Muscle layer of colon (tissue), 2 donors: Measurements from ENCODE around the gene EBF3.

Experiments
- H3K27ac ChIP-seq: one replicate; pipeline ENCODE4 v1.7.0; 2013; ENCODE audit warnings: low read depth, mild to moderate bottlenecking, low read length, moderate library complexity
- H3K27me3 ChIP-seq, 2 donors: one replicate each; pipeline ENCODE4 v1.7.0; 2013; ENCODE audit warnings: low read length in 2 of 2, mild to moderate bottlenecking in 2 of 2; ENCODE audit not compliant: insufficient read depth in 2 of 2, control insufficient read depth in 1 of 2
- H3K36me3 ChIP-seq: one replicate; pipeline ENCODE4 v1.7.0; 2013; ENCODE audit warnings: mild to moderate bottlenecking, low read length; ENCODE audit not compliant: insufficient read depth
- H3K4me1 ChIP-seq: one replicate; pipeline ENCODE4 v1.7.0; 2013; ENCODE audit warnings: mild to moderate bottlenecking, low read length; ENCODE audit not compliant: insufficient read depth
- H3K4me3 ChIP-seq, 2 donors: one replicate each; pipeline ENCODE4 v1.7.0; 2013; ENCODE audit warnings: low read length in 2 of 2, low read depth in 1 of 2, mild to moderate bottlenecking in 1 of 2, moderate library complexity in 1 of 2
- H3K9ac ChIP-seq: one replicate; pipeline ENCODE4 v1.7.0; 2013; ENCODE audit warnings: low read length
- H3K9me3 ChIP-seq: one replicate; pipeline ENCODE4 v1.7.0; 2013; ENCODE audit warnings: mild to moderate bottlenecking, low read length
- donor health status: abdominal sarcoma.
- donor health status: Adenocarcinoma of cecum.

Gene EBF3

DNA sequence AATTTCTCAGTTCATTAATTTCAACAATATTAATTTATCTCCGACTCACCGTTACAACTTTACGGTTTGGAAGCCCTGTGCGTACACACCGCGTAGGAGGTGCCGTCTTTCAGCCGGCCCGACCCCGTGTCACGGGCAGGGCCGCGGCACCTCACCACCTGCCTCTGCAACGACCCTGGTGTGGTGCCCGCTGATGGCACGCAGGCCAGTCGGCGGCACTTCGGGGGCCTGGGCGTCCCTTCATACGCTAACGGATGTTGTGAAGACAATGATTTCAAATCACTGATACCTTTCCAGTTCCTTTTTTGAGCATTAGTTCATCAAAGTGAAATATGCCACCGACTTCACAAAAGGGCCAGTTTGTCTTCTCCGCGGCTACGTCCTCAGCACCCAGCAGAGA lies 125.3 kb downstream of the EBF3 start:
- Histone ChIP-seq H3K36me3 (no peaks in the 10 kb centered on the region), H3K27ac (no peak overlapping the region), H3K4me1 (no peaks in the 10 kb centered on the region), H3K9ac (no peak overlapping the region), H3K4me3 (no peak overlapping the region), H3K27me3 (no peaks in the 10 kb centered on the region), H3K9me3 (no peaks in the 10 kb centered on the region)

GRCh38 chr10:129837909-129838582 lies 126.0 kb downstream of the EBF3 start:
- H3K4me1 ChIP-seq, result no peaks in the 10 kb centered on the region
- no peaks in the 10 kb centered on the region for H3K27me3 ChIP-seq
- no peaks in the 10 kb centered on the region for H3K36me3 ChIP-seq
- H3K9ac ChIP-seq, result no peak overlapping the region
- no peak overlapping the region for H3K27ac ChIP-seq
- no peaks in the 10 kb centered on the region for H3K9me3 ChIP-seq
- no peak overlapping the region for H3K4me3 ChIP-seq

DNA sequence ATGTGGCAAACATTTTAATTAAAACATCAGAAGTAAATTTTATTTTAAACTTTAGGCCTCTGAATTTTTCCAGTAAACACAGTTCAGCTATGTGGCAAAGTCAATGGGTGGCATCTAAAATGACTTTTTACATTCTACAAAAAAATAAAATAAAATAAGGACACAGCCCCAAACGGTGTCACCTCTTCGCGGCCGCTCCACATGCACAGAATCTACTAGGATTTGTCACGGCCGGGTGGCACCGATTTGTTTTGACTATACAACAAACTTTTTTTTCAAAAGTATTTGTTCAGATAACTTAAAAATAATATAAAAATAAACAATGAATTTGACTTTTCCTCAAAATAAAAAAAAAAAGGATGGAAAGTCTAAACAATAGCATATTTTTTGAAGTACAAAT lies 127.8 kb downstream of the EBF3 start:
- Histone ChIP-seq H3K27me3 (no peaks in the 10 kb centered on the region), H3K9me3 (no peaks in the 10 kb centered on the region), H3K36me3 (no peaks in the 10 kb centered on the region), H3K4me3 (no peak overlapping the region), H3K9ac (no peak overlapping the region), H3K4me1 (no peaks in the 10 kb centered on the region), H3K27ac (no peak overlapping the region)

GRCh38 chr10:129833994-129834739 lies 129.9 kb downstream of the EBF3 start:
- Histone ChIP-seq H3K9ac (no peak overlapping the region), H3K27ac (no peak overlapping the region), H3K27me3 (no peaks in the 10 kb centered on the region), H3K36me3 (no peaks in the 10 kb centered on the region), H3K9me3 (no peaks in the 10 kb centered on the region), H3K4me1 (no peaks in the 10 kb centered on the region), H3K4me3 (no peak overlapping the region)

- Histone ChIP-seq H3K9me3 (no peaks in the 10 kb centered on the region), H3K4me3 (no peak overlapping the region), H3K9ac (no peak overlapping the region), H3K4me1 (no peaks in the 10 kb centered on the region), H3K27me3 (no peaks in the 10 kb centered on the region), H3K27ac (no peak overlapping the region), H3K36me3 (no peaks in the 10 kb centered on the region)
These were observed 130.6 kb downstream of the EBF3 start for GRCh38 chr10:129833468-129833950.

GRCh38 chr10:129832573-129833467 lies 131.3 kb downstream of the EBF3 start:
- H3K27ac ChIP-seq, result no peak overlapping the region
- no peaks in the 10 kb centered on the region for H3K4me1 ChIP-seq
- no peak overlapping the region for H3K9ac ChIP-seq

GRCh38 chr10:129831150-129831549 lies 132.9 kb downstream of the EBF3 start:
- H3K9me3 ChIP-seq, result no peaks in the 10 kb centered on the region
- H3K4me3 ChIP-seq, result no peak overlapping the region
- no peak overlapping the region for H3K9ac ChIP-seq
- no peak overlapping the region for H3K27ac ChIP-seq
- no peaks in the 10 kb centered on the region for H3K27me3 ChIP-seq
- no peaks in the 10 kb centered on the region for H3K4me1 ChIP-seq
- no peaks in the 10 kb centered on the region for H3K36me3 ChIP-seq

More at GRCh38 chr10:129832573-129833467, 131.3 kb downstream of the EBF3 start:
- Histone ChIP-seq H3K36me3 (no peaks in the 10 kb centered on the region), H3K27me3 (no peaks in the 10 kb centered on the region), H3K9me3 (no peaks in the 10 kb centered on the region), H3K4me3 (no peak overlapping the region)

DNA sequence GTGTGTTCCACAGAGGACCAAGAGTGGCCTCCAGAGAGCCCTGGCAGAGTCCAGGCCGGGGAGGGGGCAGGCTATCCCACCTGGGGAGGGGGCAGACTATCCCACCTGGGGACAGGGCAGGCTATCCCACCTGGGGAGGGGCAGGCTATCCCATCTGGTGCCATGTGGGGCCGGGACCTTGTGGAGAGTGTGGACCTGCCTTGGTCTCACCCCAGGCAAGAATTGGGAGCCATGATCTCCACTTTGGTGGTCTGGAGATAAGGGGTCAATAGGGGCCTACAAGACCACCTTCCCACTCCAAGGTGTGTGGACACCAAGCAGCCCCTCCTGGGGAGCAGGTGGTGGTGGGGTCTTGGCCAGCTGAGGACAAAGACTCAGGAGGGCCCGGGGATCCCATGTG lies 138.2 kb downstream of the EBF3 start:
- Histone ChIP-seq H3K27me3 (no peaks in the 10 kb centered on the region), H3K9ac (no peak overlapping the region), H3K27ac (no peak overlapping the region), H3K4me3 (no peak overlapping the region), H3K4me1 (no peaks in the 10 kb centered on the region), H3K9me3 (no peaks in the 10 kb centered on the region), H3K36me3 (no peaks in the 10 kb centered on the region)

DNA sequence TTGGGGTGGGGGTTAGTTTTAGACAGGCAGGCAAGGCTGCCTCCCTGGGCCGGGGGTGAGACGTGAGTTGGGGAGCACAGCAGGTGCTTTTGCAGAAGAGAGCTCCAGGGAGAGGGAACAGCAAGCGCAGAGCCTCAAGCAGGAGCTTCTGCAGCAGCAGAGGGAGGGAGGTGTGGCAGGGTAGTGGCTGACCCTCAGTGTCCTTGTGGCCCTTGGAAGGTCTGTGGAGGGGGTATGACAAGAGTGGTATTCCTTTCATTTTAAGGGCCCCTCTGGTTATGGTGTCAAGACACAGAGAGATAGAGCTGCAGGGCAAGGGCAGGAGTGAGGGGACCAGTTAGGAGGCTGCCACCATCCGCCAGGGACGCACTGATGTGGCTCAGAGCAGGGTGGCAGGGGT lies 138.9 kb downstream of the EBF3 start:
- H3K4me1 ChIP-seq, result no peaks in the 10 kb centered on the region
- H3K27me3 ChIP-seq, result no peaks in the 10 kb centered on the region
- no peak overlapping the region for H3K4me3 ChIP-seq
- H3K36me3 ChIP-seq, result no peaks in the 10 kb centered on the region
- no peak overlapping the region for H3K9ac ChIP-seq
- no peaks in the 10 kb centered on the region for H3K9me3 ChIP-seq
- no peak overlapping the region for H3K27ac ChIP-seq

DNA sequence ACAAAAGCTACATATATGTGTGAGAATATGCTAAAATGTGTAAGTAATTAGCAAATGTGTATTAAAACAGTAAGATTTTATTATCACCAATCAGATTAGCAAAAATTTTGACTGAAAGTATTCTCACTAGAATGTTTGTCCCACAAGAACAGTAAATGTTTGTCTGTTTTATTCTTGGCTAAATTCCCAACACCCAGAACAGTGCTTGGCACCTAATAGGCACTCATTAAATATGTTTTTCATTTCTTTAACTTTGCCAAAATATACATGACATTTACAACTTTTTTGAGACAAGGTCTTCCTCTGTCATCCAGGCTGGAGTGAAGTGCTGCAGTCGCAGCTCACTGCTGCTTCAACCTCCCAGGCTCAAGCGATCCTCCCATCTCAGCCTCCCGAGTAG lies 143.6 kb downstream of the EBF3 start:
- H3K4me3 ChIP-seq, result no peak overlapping the region
- no peaks in the 10 kb centered on the region for H3K27me3 ChIP-seq
- H3K9ac ChIP-seq, result no peak overlapping the region
- no peaks in the 10 kb centered on the region for H3K9me3 ChIP-seq
- no peaks in the 10 kb centered on the region for H3K36me3 ChIP-seq
- H3K4me1 ChIP-seq, result no peaks in the 10 kb centered on the region
- no peak overlapping the region for H3K27ac ChIP-seq

DNA sequence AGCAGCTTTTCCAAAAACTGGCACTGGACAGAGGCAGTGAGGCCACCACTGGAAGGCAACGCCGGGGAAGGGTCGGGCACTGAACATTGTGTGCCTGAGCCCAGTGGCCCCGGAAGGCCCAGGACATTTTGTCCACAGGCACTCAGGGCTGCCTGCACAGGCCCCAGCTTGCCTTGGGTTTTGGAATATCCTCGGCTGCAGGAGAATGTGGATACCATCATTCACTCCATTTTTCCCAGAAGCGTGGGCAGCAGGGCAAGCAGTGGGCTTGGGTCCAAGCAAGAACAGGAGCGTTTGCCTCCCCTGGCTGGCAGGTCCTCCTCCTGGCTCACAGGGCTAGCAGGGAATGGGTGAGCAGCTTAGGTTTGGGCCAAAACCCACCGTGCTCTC lies 147.4 kb downstream of the EBF3 start:
- H3K4me3 ChIP-seq, result no peak overlapping the region
- H3K36me3 ChIP-seq, result no peaks in the 10 kb centered on the region
- no peak overlapping the region for H3K9ac ChIP-seq
- H3K9me3 ChIP-seq, result no peaks in the 10 kb centered on the region
- H3K27ac ChIP-seq, result no peak overlapping the region
- H3K4me1 ChIP-seq, result no peaks in the 10 kb centered on the region
- peaks cover 0 to 2% of the 10 kb centered on the region in 2 donors for H3K27me3 ChIP-seq
